DND-41 (cell line): ENCODE data around the gene GPANK1.

Experiments
- ATAC-seq: fragments of 200-7000 bp; cut with Tn5 transposase; 3 replicates; pipeline ENCODE4 v1.9.1; 2021; ENCODE audit warnings: low read depth; ENCODE audit not compliant: insufficient read depth
- DNase-seq: peaks from one replicate; pipeline ENCODE4 v3.0.0-alpha.2; 2020
- H2AFZ ChIP-seq: 2 replicates; pipeline ENCODE4 v1.6.0; 2012; ENCODE audit warnings: low read depth, low read length
- H3K27ac ChIP-seq: 2 replicates; pipeline ENCODE4 v1.5.1; 2012; ENCODE audit warnings: low read length, inconsistent platforms
- H3K27me3 ChIP-seq: fragments of 200-600 bp; sonication (generic); 2 replicates; pipeline ENCODE4 v1.6.0; 2012; ENCODE audit warnings: low read length, mild to moderate bottlenecking, inconsistent platforms; ENCODE audit not compliant: insufficient read depth, poor library complexity
- H3K36me3 ChIP-seq: 2 replicates; pipeline ENCODE4 v1.5.1; 2012; ENCODE audit warnings: low read length, inconsistent platforms; ENCODE audit not compliant: insufficient read depth
- H3K4me1 ChIP-seq: 2 replicates; pipeline ENCODE4 v1.5.1; 2012; ENCODE audit warnings: mild to moderate bottlenecking, low read length; ENCODE audit not compliant: insufficient read depth
- H3K4me2 ChIP-seq: 2 replicates; pipeline ENCODE4 v1.6.0; 2012; ENCODE audit warnings: mild to moderate bottlenecking, moderate library complexity, low read length, inconsistent platforms; ENCODE audit not compliant: insufficient read depth
- H3K4me3 ChIP-seq, 2 experiments: fragments of 200-600 bp in 1 of 2; shearing (Covaris generic) in 1 of 2; 2 replicates each; pipeline ENCODE4 v1.5.1; 2012 to 2016; ENCODE audit warnings: inconsistent platforms in 2 of 2, low read length in 2 of 2, mild to moderate bottlenecking in 2 of 2, low read depth in 1 of 2, moderate library complexity in 1 of 2
- H3K79me2 ChIP-seq: 2 replicates; pipeline ENCODE4 v1.6.0; 2012; ENCODE audit warnings: low read length, inconsistent platforms; ENCODE audit not compliant: insufficient read depth
- H3K9ac ChIP-seq: 2 replicates; pipeline ENCODE4 v1.6.0; 2012; ENCODE audit warnings: low read depth, mild to moderate bottlenecking, inconsistent platforms, low read length, moderate library complexity
- H3K9me3 ChIP-seq: 2 replicates; pipeline ENCODE4 v1.5.1; 2012; ENCODE audit warnings: low read length, moderate library complexity, mild to moderate bottlenecking, inconsistent platforms; ENCODE audit not compliant: insufficient read depth, severe bottlenecking
- H4K20me1 ChIP-seq: 2 replicates; pipeline ENCODE4 v1.6.0; 2012; ENCODE audit warnings: low read length; ENCODE audit not compliant: insufficient read depth
- EZH2 ChIP-seq: IDR thresholded peaks from 3 replicates; pipeline ENCODE4 v1.6.1; 2012; ENCODE audit warnings: borderline replicate concordance, low read depth, mild to moderate bottlenecking, moderate library complexity, low read length, inconsistent platforms; ENCODE audit not compliant: severe bottlenecking
- TF ChIP-seq, protein P1 (sequence below): IDR thresholded peaks from 2 replicates; pipeline ENCODE4 v1.5.1; 2012; ENCODE audit warnings: borderline replicate concordance, low read length, moderate library complexity, mild to moderate bottlenecking; ENCODE audit not compliant: poor library complexity, severe bottlenecking; ENCODE audit errors: extremely low read depth

Gene GPANK1

DNA sequence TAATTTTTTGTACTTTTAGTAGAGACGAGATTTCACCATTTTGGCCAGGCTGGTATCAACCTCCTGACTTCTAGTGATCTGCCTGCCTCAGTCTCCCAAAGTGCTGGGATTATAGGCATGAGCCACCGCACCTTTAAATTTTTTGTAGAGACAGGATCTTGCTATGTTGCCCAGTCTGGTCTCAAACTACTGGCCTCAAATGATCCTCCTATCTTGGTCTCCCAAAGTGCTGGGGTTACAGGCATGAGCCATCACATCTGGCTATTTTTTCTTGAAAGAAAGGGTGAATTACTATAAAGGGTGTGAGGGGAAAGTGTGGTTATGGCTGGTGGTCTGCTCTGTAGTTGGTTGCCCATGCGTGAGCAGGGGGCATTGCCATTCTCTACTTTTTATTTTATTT, 43.4 kb upstream of the GPANK1 start:
- Histone ChIP-seq H3K27me3 (no peaks in the 10 kb centered on the region), H3K27ac (no peak overlapping the region), H3K4me2 (no peak overlapping the region), H3K9ac (no peak overlapping the region), H4K20me1 (no peaks in the 10 kb centered on the region), H3K36me3 (no peaks in the 10 kb centered on the region), H3K79me2 (no peaks in the 10 kb centered on the region), H3K4me1 (peaks cover 10% of the 10 kb centered on the region), H3K9me3 (no peaks in the 10 kb centered on the region), H2AFZ (no peak overlapping the region), H3K4me3 (no peak overlapping the region)
- ATAC-seq (no peak), DNase-seq (no peak)
- no peak for TF ChIP-seq EZH2
- TF ChIP-seq, protein P1, sequence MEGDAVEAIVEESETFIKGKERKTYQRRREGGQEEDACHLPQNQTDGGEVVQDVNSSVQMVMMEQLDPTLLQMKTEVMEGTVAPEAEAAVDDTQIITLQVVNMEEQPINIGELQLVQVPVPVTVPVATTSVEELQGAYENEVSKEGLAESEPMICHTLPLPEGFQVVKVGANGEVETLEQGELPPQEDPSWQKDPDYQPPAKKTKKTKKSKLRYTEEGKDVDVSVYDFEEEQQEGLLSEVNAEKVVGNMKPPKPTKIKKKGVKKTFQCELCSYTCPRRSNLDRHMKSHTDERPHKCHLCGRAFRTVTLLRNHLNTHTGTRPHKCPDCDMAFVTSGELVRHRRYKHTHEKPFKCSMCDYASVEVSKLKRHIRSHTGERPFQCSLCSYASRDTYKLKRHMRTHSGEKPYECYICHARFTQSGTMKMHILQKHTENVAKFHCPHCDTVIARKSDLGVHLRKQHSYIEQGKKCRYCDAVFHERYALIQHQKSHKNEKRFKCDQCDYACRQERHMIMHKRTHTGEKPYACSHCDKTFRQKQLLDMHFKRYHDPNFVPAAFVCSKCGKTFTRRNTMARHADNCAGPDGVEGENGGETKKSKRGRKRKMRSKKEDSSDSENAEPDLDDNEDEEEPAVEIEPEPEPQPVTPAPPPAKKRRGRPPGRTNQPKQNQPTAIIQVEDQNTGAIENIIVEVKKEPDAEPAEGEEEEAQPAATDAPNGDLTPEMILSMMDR: no peak

DNA sequence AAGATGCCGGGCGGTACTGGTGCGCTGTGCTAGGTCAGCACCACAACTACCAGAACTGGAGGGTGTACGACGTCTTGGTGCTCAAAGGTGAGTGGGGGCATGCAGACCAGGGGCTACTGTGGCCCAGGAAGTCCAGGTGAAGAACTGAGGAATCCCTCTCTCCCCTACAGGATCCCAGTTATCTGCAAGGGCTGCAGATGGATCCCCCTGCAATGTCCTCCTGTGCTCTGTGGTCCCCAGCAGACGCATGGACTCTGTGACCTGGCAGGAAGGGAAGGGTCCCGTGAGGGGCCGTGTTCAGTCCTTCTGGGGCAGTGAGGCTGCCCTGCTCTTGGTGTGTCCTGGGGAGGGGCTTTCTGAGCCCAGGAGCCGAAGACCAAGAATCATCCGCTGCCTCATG, 42.9 kb upstream of the GPANK1 start:
- Histone ChIP-seq H3K27me3 (no peaks in the 10 kb centered on the region), H3K27ac (no peak overlapping the region), H3K9me3 (no peaks in the 10 kb centered on the region), H3K36me3 (no peaks in the 10 kb centered on the region), H3K4me2 (no peak overlapping the region), H3K4me1 (peaks cover 10% of the 10 kb centered on the region), H2AFZ (no peak overlapping the region), H4K20me1 (no peaks in the 10 kb centered on the region), H3K79me2 (peaks cover 3% of the 10 kb centered on the region), H3K4me3 (no peak overlapping the region), H3K9ac (no peak overlapping the region)
- DNase-seq (no peak), ATAC-seq (no peak)
- TF ChIP-seq, protein P1: no peak

DNA sequence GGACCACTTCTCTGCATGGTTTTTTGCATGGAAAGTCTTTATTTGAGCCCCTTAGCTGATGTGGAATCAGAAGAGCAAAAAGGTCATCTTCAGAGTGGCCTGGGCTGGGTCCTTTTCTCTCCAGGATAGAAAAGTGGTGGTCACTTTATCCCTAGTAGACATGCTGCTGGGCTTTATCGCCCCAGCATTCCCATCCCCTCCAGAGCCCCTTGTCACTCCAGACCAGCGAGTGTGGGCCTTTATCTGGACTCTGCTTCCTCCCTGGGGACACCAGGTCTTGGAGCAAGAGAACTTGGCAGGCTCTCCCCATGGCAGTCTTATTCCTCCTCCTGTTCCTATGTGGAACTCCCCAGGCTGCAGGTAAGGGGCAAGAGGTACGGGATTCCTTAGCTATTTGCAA, 41.8 kb upstream of the GPANK1 start, which contains the start of gene LY6G6F:
TSS of gene LY6G6F (plus strand) at position 268 of the 400 bp plus-strand sequence. CDS start at position 309, 41 bp downstream.
- Histone ChIP-seq H3K36me3 (peaks cover 2% of the 10 kb centered on the region; the same call in 1 of the 2 replicates), H3K9ac (no peak within 1 kb of the TSS), H4K20me1 (no peaks in the 10 kb centered on the region), H3K4me1 (peaks cover 17% of the 10 kb centered on the region), H3K4me3 (no peak within 1 kb of the TSS), H3K27ac (no peak within 1 kb of the TSS), H2AFZ (no peak within 1 kb of the TSS), H3K27me3 (no peaks in the 10 kb centered on the region), H3K4me2 (no peak within 1 kb of the TSS), H3K9me3 (no peaks in the 10 kb centered on the region), H3K79me2 (peaks cover 14% of the 10 kb centered on the region)
- DNase-seq: no peak
- no peak for ATAC-seq
- TF ChIP-seq, protein P1: no peak

DNA sequence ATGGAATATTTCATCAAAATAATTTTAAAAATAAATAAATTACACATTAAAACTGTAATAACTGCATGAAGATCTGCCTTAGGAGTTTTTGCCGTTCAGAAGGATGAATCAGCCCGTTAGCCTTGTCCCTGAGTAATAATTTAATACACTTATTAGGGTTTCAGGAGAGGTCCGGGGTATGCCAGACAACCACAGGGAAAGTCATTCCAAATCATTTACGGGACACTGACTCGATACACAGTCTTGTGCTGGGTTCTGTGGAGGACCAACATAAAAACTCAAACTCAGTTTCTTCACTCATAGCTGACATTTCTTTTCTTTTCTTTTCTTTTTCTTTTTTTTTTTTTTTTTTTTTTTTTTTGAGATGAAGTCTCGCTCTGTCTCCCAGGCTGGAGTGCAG, 41.1 kb upstream of the GPANK1 start:
- no peak overlapping the region for H3K4me3 ChIP-seq
- H3K27ac ChIP-seq: no peak overlapping the region
- no peaks in the 10 kb centered on the region for H3K27me3 ChIP-seq
- no peaks in the 10 kb centered on the region for H3K9me3 ChIP-seq
- no peak overlapping the region for H3K4me2 ChIP-seq
- H3K9ac ChIP-seq: no peak overlapping the region
- no peaks in the 10 kb centered on the region for H4K20me1 ChIP-seq
- ATAC-seq (no peak), DNase-seq (no peak)
- TF ChIP-seq EZH2: no peak
- TF ChIP-seq, protein P1: no peak
- no peak overlapping the region for H2AFZ ChIP-seq
- peaks cover 23% of the 10 kb centered on the region for H3K4me1 ChIP-seq
- peaks cover 9% of the 10 kb centered on the region for H3K36me3 ChIP-seq
- H3K79me2 ChIP-seq: peaks cover 21% of the 10 kb centered on the region
